ENCODE data around the gene SMPDL3A. TPM values are rescaled to one million over a fixed set of nuclear protein-coding genes. Genes with fewer than 3 reads are reported as not detected.

The SMPDL3A gene
- total and polyA plus RNA-seq, 2 of the 8 experiments (the other 6 are each of a cell fraction or from before 2014, with no cell fraction given), result 3.5 to 3.9 TPM

GRCh38 chr6:122817358-122817757 is 28.3 kb downstream of the SMPDL3A start (continued):
- TF ChIP-seq, protein P1, sequence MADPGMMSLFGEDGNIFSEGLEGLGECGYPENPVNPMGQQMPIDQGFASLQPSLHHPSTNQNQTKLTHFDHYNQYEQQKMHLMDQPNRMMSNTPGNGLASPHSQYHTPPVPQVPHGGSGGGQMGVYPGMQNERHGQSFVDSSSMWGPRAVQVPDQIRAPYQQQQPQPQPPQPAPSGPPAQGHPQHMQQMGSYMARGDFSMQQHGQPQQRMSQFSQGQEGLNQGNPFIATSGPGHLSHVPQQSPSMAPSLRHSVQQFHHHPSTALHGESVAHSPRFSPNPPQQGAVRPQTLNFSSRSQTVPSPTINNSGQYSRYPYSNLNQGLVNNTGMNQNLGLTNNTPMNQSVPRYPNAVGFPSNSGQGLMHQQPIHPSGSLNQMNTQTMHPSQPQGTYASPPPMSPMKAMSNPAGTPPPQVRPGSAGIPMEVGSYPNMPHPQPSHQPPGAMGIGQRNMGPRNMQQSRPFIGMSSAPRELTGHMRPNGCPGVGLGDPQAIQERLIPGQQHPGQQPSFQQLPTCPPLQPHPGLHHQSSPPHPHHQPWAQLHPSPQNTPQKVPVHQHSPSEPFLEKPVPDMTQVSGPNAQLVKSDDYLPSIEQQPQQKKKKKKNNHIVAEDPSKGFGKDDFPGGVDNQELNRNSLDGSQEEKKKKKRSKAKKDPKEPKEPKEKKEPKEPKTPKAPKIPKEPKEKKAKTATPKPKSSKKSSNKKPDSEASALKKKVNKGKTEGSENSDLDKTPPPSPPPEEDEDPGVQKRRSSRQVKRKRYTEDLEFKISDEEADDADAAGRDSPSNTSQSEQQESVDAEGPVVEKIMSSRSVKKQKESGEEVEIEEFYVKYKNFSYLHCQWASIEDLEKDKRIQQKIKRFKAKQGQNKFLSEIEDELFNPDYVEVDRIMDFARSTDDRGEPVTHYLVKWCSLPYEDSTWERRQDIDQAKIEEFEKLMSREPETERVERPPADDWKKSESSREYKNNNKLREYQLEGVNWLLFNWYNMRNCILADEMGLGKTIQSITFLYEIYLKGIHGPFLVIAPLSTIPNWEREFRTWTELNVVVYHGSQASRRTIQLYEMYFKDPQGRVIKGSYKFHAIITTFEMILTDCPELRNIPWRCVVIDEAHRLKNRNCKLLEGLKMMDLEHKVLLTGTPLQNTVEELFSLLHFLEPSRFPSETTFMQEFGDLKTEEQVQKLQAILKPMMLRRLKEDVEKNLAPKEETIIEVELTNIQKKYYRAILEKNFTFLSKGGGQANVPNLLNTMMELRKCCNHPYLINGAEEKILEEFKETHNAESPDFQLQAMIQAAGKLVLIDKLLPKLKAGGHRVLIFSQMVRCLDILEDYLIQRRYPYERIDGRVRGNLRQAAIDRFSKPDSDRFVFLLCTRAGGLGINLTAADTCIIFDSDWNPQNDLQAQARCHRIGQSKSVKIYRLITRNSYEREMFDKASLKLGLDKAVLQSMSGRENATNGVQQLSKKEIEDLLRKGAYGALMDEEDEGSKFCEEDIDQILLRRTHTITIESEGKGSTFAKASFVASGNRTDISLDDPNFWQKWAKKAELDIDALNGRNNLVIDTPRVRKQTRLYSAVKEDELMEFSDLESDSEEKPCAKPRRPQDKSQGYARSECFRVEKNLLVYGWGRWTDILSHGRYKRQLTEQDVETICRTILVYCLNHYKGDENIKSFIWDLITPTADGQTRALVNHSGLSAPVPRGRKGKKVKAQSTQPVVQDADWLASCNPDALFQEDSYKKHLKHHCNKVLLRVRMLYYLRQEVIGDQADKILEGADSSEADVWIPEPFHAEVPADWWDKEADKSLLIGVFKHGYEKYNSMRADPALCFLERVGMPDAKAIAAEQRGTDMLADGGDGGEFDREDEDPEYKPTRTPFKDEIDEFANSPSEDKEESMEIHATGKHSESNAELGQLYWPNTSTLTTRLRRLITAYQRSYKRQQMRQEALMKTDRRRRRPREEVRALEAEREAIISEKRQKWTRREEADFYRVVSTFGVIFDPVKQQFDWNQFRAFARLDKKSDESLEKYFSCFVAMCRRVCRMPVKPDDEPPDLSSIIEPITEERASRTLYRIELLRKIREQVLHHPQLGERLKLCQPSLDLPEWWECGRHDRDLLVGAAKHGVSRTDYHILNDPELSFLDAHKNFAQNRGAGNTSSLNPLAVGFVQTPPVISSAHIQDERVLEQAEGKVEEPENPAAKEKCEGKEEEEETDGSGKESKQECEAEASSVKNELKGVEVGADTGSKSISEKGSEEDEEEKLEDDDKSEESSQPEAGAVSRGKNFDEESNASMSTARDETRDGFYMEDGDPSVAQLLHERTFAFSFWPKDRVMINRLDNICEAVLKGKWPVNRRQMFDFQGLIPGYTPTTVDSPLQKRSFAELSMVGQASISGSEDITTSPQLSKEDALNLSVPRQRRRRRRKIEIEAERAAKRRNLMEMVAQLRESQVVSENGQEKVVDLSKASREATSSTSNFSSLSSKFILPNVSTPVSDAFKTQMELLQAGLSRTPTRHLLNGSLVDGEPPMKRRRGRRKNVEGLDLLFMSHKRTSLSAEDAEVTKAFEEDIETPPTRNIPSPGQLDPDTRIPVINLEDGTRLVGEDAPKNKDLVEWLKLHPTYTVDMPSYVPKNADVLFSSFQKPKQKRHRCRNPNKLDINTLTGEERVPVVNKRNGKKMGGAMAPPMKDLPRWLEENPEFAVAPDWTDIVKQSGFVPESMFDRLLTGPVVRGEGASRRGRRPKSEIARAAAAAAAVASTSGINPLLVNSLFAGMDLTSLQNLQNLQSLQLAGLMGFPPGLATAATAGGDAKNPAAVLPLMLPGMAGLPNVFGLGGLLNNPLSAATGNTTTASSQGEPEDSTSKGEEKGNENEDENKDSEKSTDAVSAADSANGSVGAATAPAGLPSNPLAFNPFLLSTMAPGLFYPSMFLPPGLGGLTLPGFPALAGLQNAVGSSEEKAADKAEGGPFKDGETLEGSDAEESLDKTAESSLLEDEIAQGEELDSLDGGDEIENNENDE (IDR thresholded peaks at IDR 0.05; ENCODE audit: insufficient replicate concordance, low read length), result no peak
- no peak for TF ChIP-seq SP1 (IDR thresholded peaks at IDR 0.05; ENCODE audit: low read depth, low read length)
- TF ChIP-seq TCF12 (IDR thresholded peaks at IDR 0.05; ENCODE audit: low read depth, low read length), result no peak

All from H1 (cell line).